ENCODE measurements around the gene SPRR2E.

DNA sequence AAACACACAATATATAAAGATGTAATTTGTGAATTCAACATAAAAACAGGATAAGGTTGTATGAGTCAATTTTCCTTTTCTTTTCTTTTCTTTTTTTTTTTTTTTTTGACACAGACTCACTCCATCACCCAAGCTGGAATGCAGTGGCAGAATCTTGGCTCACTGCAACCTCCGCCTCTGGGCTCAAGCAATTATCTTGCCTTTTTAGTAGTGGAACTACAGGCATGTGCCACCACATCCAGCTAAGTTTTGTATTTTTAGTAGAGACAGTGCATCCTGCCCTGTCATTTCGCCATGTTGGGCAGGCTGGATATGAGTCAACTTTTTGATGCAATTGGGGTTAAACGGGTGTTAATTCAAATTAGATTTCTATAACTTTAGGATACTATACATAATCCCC is 12.6 kb downstream of the SPRR2E start:
- TF ChIP-seq CTCF (IDR thresholded peaks at IDR 0.05; ENCODE audit: poor library complexity) (no peak), EZH2 (IDR thresholded peaks at IDR 0.05; ENCODE audit: borderline replicate concordance) (no peak)
